NT2/D1 (cell line): ENCODE measurements around the gene SYCP2L.

Source experiments
- SUZ12 ChIP-seq: IDR thresholded peaks from 2 replicates; pipeline ENCODE4 v1.6.1; 2011; ENCODE audit not compliant: insufficient read length, insufficient read depth; ENCODE audit errors: extremely low read depth
- YY1 ChIP-seq: IDR thresholded peaks from 2 replicates; pipeline ENCODE4 v1.6.1; 2011; ENCODE audit not compliant: insufficient read length, insufficient read depth
- ZNF274 ChIP-seq: IDR thresholded peaks from 2 replicates; pipeline ENCODE4 v1.6.1; 2011; ENCODE audit warnings: mild to moderate bottlenecking, low read depth, low read length

GRCh38 chr6:10933126-10933525 lies 46.3 kb downstream of the SYCP2L start:
- TF ChIP-seq ZNF274 (no peak), YY1 (no peak), SUZ12 (no peak)
